HG02970 (cell line): ENCODE data around the gene IL2RG.

Experiments
- ATAC-seq: cut with Tn5 transposase; IDR thresholded peaks from one replicate; pipeline ENCODE4 v1.9.1; 2021; ENCODE audit warnings: mild to moderate bottlenecking, moderate library complexity, moderate number of reproducible peaks; ENCODE audit not compliant: unreplicated experiment, low FRiP score

Gene IL2RG

DNA sequence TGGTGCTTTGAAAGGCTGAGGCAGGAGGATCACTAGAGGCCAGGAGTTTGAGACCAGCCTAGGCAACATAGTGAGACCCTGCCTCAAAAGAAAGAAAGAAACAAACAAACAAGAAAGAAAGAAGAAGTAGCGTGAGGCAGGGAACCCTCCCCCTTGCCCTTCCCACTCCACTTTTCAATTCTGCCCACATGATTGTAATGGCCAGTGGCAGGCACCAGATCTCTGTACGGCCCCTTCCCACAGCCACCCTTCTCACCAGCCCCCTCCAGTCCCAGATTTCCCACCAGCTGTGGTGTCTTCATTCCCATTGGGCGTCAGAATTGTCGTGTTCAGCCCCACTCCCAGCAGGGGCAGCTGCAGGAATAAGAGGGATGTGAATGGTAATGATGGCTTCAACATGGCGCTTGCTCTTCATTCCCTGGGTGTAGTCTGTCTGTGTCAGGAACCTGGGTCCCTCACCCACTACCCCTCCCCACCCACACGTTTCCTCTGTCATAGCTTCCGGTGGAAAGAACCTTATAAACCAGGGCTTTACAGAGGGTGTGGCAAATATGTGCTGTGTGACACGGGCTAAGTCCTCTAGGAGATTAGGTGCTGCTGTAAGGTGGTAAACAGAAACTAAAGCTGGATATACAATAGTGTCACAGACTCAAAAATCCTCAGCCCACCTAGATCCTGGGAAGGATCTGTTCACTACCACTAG lies at the start of gene IL2RG:
Gene IL2RG (minus strand): TSS at position 437 of the 703 bp plus-strand sequence. CDS start 38 bp downstream, at position 399.
- peak; percentile 70 for ATAC-seq

- no peak for ATAC-seq
These were observed 49.1 kb upstream of the IL2RG start for GRCh38 chrX:71160475-71160874.

- ATAC-seq = no peak
These were observed 48.0 kb upstream of the IL2RG start for GRCh38 chrX:71159335-71159734.

- ATAC-seq = no peak
These were observed 47.2 kb upstream of the IL2RG start for GRCh38 chrX:71158603-71159002.

- no peak for ATAC-seq
These were observed 43.3 kb upstream of the IL2RG start for GRCh38 chrX:71154641-71155040.

- ATAC-seq = no peak
These were observed 42.8 kb upstream of the IL2RG start for GRCh38 chrX:71154196-71154595.

DNA sequence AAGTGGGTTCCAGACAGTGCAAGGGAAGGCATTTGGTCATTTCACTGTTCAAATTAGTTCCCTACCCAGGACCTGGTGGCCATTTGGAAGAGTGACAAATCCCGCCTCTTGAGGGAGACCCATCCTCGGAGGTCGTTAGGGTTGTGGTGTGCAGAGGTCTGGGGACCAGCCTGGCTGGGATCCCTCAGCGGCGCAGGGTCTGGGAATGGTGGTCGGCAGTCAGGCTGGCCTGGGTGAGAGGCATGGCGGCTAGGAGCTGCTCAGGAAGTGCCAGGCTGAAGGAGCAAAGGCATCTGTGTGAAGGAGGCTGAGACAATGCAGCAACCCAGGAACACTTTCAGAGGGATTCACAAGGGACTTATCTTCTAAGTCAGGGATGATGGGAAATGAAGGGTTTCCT lies 40.0 kb upstream of the IL2RG start:
- ATAC-seq = no peak

GRCh38 chrX:71148278-71148663 lies 36.9 kb upstream of the IL2RG start:
- ATAC-seq = no peak

DNA sequence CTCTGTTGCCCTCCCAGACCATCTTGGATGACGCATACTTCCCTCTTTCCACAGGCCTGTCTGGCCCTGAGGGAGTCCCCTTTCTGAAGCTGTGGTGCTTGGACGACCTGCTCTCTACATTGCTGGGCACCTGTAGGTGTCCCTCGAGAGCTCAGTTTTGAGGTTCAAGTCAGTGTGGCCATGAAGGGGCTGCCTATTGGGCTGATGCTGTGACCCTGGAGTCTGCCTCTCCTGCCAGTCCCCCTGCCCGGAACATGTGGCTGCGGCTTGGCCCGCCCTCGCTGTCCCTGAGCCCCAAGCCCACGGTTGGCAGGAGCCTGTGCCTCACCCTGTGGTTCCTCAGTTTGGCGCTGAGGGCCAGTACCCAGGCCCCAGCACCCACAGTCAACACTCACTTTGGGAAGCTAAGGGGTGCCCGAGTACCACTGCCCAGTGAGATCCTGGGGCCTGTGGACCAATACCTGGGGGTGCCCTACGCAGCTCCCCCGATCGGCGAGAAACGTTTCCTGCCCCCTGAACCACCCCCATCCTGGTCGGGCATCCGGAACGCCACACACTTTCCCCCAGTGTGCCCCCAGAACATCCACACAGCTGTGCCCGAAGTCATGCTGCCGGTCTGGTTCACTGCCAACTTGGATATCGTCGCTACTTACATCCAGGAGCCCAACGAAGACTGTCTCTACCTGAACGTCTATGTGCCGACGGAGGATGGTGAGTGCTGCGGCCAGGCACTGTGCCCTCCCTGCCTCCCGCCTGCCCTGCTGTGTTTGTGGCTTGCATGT lies 36.3 kb upstream of the IL2RG start:
- ATAC-seq = no peak

- no peak for ATAC-seq
These were observed 33.3 kb upstream of the IL2RG start, which contains the start of gene NLGN3 for GRCh38 chrX:71144651-71145050. Gene NLGN3 (plus strand): TSS chrX:71144841. CDS start chrX:71147750, 2,909 bp downstream.

DNA sequence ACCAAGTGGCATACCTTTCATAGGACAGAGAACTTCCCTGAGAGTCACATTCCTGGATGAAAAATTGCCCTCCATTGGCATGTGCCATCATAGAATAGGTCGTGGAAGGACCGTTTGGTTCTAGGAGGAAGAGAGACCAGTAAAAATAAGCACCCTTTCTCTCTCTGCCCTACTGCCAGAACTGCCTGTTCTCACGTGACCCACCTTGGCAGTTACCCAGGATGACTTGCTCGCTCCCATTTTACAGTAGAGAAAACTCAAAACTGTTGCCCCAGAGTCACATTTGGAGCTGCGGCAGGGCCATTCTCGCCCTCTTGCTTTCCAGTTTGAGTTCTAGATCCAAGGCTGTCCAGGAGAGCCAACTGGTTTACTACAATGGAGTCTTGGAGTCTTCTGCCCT lies 32.1 kb upstream of the IL2RG start:
- ATAC-seq = no peak

DNA sequence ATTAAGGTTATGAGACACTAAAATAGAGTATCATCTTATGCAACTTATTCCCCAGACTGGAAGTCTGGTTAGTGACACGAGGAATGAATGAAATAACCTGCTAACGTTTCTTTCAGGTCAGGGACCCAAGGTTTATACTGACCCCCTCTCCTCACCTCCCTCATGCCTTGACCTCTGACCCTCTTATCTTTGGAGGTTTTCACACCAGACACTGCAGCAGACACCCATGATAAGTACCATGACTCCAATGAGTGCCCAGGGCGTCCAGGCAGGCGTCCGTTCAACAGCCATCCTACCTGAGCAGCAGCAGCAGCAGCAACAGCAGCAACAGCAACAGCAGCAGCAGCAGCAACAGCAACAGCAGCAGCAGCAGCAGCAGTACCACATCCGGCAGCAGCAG lies 29.1 kb upstream of the IL2RG start:
- no peak for ATAC-seq

DNA sequence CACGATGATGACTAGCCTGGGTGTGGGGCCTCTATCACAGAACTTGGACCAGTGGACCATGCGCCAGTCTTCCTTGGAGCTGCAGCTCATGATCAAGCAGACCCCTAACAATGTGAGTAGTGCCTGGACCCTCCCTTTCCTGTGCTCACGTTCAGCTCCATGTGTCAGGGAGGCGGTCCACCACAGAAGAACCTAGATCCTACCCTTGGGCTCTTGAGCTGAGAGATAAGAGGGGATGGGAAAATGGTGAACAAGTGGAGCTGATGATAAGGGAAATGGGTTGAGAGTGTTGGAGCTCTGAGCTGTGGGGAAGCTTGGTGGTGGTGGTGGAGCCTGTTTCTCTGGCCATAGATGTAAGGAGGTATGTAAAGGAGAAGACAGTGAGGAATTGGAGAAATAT lies 20.1 kb upstream of the IL2RG start:
- ATAC-seq = no peak

GRCh38 chrX:71128915-71129765 lies 17.8 kb upstream of the IL2RG start:
- ATAC-seq = no peak

DNA sequence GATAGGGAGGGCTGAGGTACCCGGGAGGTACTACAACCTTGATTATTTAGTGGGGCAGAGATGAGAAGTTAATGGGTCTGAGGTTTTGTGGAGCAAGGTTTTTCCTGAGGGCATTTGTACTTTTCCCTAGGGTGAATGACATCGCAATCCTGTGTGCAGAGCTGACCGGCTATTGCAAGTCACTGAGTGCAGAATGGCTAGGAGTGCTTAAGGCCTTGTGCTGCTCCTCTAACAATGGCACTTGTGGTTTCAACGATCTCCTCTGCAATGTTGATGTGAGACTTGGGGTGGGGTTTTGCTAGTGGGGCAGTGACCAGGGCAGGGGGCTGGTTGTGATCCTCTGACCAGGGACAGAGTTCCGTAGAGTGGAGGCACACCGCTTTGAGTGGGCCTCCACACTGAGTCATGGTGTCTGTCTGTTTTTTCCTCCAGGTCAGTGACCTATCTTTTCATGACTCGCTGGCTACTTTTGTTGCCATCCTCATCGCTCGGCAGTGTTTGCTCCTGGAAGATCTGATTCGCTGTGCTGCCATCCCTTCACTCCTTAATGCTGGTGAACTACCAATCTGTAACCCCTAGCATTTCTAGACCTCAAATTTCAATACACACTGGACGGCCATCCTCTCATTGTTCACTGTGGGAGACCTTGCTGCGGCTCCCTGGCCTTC lies 16.9 kb upstream of the IL2RG start:
- no peak for ATAC-seq

- ATAC-seq = no peak
These were observed 7.7 kb upstream of the IL2RG start for GRCh38 chrX:71118985-71119535.

- peak; percentile 76 for ATAC-seq
These were observed 6.9 kb upstream of the IL2RG start, which contains the start of gene MED12 for GRCh38 chrX:71118032-71118984. Gene MED12 (plus strand): TSS chrX:71118596. CDS start chrX:71118755, 159 bp downstream.

- no peak for ATAC-seq
These were observed 6.0 kb upstream of the IL2RG start for GRCh38 chrX:71117358-71117757.

GRCh38 chrX:71111921-71112431 lies 599 bp upstream of the IL2RG start:
- ATAC-seq = no peak
